ENCODE measurements around the gene STK32C. TPM values are rescaled to one million over a fixed set of nuclear protein-coding genes. Genes with fewer than 3 reads are reported as not detected.

The STK32C gene
- total RNA-seq, 1 donor from 2014 or later: 9.9 TPM

GRCh38 chr10:132188331-132188730 lies 119.4 kb downstream of the STK32C start:
- peak overlapping the region; percentile 59 for H3K4me3 Mint-ChIP-seq

GRCh38 chr10:132187430-132188138 lies 120.2 kb downstream of the STK32C start:
- peaks cover 5% of the 10 kb centered on the region for H3K4me1 Mint-ChIP-seq
- TF ChIP-seq CTCF (IDR thresholded peaks at IDR 0.05; ENCODE audit: unreplicated experiment): no peak
- H3K9me3 Mint-ChIP-seq: peaks cover 3% of the 10 kb centered on the region
- DNase-seq (ENCODE audit: low spot score in 2 of 2, unreplicated experiment in 2 of 2): no peak
- peak overlapping the region; percentile 59 for H3K4me3 Mint-ChIP-seq
- peaks cover 3% of the 10 kb centered on the region for H3K36me3 Mint-ChIP-seq
- peaks cover 79% of the 10 kb centered on the region for H3K27me3 Mint-ChIP-seq (ENCODE audit: low read depth)
- H3K27ac Mint-ChIP-seq: no peak overlapping the region

More at GRCh38 chr10:132188331-132188730, 119.4 kb downstream of the STK32C start:
- H3K27me3 Mint-ChIP-seq (ENCODE audit: low read depth): peaks cover 76% of the 10 kb centered on the region
- no peak overlapping the region for H3K27ac Mint-ChIP-seq
- H3K4me1 Mint-ChIP-seq: peaks cover 5% of the 10 kb centered on the region
- peaks cover 3% of the 10 kb centered on the region for H3K9me3 Mint-ChIP-seq
- peaks cover 3% of the 10 kb centered on the region for H3K36me3 Mint-ChIP-seq
- no peak for TF ChIP-seq CTCF (IDR thresholded peaks at IDR 0.05; ENCODE audit: unreplicated experiment)
- no peak for DNase-seq (ENCODE audit: low spot score in 2 of 2, unreplicated experiment in 2 of 2)

GRCh38 chr10:132186488-132187429 lies 121.0 kb downstream of the STK32C start, which contains the start of gene DPYSL4:
DPYSL4 (plus strand) TSS chr10:132186948; CDS start chr10:132187064, 116 bp downstream.
- Mint-ChIP-seq H3K36me3 (peaks cover 3% of the 10 kb centered on the region), H3K4me1 (peaks cover 5% of the 10 kb centered on the region), H3K27me3 (ENCODE audit: low read depth) (peaks cover 79% of the 10 kb centered on the region), H3K27ac (no peak within 1 kb of the TSS), H3K4me3 (peak within 1 kb of the TSS; percentile 59), H3K9me3 (peaks cover 3% of the 10 kb centered on the region)
- no peak for DNase-seq (ENCODE audit: low spot score in 2 of 2, unreplicated experiment in 2 of 2)
- TF ChIP-seq CTCF (IDR thresholded peaks at IDR 0.05; ENCODE audit: unreplicated experiment): no peak

GRCh38 chr10:132185601-132186487 lies 121.9 kb downstream of the STK32C start:
- peaks cover 5% of the 10 kb centered on the region for H3K4me1 Mint-ChIP-seq
- peaks cover 3% of the 10 kb centered on the region for H3K9me3 Mint-ChIP-seq
- peaks cover 88% of the 10 kb centered on the region for H3K27me3 Mint-ChIP-seq (ENCODE audit: low read depth)
- no peak overlapping the region for H3K27ac Mint-ChIP-seq
- peak in 1 of 2 experiments; percentile 64 for DNase-seq (ENCODE audit: low spot score in 2 of 2, unreplicated experiment in 2 of 2)
- TF ChIP-seq CTCF (IDR thresholded peaks at IDR 0.05; ENCODE audit: unreplicated experiment): no peak
- no peak overlapping the region for H3K4me3 Mint-ChIP-seq
- peaks cover 3% of the 10 kb centered on the region for H3K36me3 Mint-ChIP-seq

All from mesothelial cell of epicardium (in vitro differentiated cells).